Activated T-cell treated with anti-CD3 and anti-CD28 coated beads for 4 hours (primary cell): ENCODE data around the gene LECT2.

ENCODE experiments used
- DNase-seq: peaks from one replicate; pipeline ENCODE4 v3.0.0-alpha.2; 2020

LECT2 gene

DNA sequence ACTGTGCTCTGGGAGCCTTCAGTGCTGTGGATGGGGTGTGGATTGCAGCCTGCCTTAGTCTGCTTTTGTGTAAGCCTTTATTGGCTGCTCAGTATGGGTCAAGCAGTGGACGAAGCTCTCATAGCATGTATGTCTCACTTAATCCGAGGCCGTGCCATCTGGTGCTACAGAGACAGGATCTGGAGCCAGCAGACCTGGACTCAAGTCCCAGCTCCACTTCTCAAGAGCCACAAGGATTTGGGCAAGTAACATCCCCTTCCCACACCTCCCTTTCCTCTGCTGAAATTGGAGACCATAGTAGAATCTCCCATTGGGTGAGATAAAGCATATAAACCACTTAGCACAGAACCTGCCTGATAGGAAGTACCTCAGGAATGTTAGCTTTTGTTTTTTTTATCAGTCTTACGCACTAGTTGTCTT lies 23.4 kb upstream of the LECT2 start:
- no peak for DNase-seq

DNA sequence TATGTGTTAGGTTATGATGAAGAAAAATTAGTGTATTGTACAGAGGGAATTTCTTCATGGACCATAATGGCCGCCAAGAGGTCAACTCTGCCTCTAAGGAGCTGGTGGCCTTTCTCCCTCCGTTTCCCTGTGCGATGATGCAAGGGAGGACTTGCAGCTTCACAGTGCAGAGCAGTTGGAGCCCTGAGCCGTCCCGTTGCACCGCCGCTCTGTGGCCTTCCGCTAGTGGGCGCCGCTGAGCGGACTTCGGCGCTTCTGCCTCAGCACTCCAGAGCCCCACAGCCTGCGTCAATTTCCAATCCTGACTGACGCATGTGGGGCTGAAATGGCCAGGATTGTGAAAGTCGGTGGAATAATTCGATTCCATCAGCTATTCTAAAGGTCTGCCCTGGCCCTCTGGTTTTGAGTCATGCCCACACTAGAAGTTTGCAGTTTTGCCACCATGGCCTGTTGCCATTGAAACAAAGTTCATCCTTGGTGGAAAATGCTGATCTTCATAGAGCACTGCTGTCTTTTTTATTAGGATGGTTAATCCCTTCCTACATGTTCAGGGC lies 22.7 kb upstream of the LECT2 start:
- peak; percentile 1 for DNase-seq

DNA sequence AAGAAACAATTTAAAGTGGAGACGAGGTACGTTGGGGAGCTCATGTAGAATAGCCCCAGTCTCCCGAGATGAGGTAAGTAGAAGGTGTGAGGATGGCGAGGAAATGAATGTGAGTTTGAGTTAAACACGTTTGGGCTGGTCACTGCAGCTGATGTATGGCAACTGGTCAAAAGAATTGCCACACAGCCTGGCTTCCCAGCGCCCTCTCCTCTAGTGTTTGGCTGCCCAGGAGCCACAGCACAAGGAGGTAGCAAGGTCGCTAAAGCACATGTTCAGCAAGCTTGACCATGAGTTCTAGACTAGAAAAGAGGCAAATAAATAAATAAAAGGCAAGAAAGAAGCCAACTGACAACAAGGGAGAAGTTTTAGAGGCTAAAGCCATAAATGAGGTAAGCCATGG lies 21.4 kb upstream of the LECT2 start:
- DNase-seq, result no peak

DNA sequence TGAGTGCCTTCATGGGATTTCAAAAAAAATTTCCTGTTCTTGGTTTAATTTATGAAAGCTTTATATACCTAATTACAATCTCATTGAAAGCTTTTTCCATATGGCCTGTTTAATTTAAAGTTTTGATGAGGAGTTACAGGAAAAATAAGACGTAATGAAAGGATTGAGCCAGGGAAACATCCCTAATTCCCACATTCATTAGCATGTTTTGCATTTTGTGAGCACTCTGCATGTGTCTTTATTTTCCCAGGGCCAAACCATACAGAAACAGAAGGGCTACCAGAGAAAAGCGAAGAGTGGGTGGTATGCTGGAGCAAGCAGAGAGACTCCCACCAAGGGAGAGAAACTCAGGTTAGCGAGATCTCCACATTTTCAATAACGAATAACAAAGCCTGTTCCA lies 20.3 kb upstream of the LECT2 start:
- no peak for DNase-seq

DNA sequence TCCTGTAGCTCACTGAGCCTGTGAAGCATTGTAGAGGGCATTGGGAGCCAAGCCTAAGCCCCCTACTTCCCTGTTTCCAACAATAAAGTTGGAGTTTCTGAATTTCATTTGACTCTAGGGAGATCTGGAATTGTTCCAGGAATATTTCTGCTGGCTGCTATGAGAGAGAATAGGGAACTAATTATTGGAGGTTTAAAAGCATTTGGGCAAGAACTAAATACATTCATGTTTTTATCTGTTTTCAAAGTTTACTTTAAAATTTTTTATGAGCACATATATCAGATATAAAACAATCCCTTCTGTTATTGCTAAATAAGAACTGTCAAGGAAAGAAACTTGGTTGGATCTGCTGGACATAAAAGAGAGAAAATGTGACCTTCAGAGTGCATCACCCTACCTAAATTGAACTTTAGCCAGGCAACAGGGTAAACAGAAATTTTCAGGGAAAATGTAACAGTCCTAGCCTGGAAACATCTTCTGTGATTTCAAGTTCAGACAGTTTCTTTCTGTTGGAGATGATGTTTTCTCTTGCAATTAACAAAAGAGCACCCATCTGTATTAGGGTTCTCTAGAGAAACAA lies 19.3 kb upstream of the LECT2 start:
- DNase-seq, result no peak

DNA sequence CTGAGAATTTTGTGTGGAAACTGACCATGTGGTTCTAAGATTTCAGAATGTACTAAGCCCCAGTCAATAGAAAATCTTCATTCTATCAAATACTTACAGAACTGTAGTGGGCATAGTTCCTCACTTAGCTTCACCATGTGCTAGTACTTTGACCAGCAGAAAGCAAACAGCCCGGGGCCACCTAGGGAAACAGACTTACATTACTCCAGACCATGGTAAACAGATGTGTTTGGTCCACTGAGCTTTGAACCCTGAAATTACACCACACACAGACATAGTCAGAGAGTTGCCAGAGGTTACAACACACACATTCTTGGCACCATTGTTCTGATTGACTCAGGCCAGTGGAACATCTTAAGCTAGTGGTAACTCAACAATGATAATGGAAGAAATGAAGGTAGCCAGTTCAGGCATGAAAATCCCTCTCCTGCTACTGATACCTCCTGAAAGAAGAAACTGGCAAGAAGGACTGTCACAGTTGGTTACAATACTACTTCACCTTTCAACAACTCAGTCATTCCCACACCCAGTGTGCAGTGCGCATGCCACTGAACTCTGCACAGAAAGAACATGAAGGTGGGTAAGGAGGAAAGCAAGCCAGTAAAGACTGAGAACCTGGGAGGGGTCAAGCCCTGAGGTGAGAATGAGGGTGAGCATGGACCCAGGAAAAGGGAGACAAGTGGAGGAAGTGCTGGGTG lies 18.7 kb upstream of the LECT2 start:
- no peak for DNase-seq

DNA sequence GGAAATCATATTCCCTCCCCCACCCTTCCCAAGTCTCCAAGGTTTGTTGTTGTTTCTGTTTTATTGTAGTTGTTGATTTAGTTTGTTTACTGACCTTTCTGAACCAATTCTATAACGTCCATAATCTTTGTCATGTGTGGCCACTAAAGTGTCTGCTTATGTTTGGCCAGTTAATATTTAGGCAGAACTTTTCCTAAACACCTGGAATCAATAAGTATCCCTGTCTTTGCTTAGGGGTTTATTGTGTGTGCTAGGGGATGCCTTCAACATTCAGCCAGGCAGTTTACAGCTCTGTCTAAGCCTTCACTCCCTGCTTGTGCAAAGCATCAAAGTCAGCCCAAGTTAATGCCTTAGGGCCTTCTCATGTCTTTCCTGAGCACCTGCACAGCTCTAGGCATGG lies 16.9 kb upstream of the LECT2 start:
- DNase-seq, result no peak

DNA sequence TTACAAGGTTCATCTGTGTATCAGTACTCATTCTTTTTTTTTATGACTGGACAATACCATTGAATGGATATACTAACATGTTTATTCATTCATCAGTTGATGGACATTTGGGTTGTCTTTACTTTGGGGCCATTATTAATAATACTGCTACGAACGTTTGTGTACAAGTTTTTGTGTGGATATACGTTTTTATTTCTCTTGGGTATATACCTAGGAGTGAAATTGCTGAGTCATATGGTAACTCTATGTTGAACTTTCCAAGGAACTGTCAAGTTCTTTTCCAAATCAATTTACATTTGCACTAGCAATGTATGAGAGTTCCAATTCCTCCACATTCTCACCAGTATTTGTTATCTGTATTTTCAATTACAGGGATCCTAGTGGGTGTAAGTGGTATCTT lies 12.0 kb upstream of the LECT2 start:
- no peak for DNase-seq

DNA sequence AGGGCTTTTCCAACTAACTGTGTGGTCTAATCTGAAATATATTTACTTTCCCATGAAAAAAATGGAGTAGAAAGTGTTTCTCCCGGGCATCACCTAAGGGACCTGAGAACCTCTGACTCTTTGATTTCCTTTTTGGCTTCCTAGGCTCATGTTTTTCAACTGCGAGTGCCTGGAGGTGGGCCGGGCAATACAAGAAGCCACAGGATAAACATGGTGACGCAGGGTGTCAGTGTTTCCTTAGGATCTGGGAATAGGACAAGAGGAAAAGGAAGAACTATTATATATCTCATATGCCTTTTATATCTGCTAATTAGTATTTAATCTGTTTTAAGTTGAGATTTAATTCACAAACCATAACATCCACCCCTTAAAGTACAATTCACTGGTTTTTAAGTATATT lies 11.4 kb upstream of the LECT2 start:
- DNase-seq, result no peak

DNA sequence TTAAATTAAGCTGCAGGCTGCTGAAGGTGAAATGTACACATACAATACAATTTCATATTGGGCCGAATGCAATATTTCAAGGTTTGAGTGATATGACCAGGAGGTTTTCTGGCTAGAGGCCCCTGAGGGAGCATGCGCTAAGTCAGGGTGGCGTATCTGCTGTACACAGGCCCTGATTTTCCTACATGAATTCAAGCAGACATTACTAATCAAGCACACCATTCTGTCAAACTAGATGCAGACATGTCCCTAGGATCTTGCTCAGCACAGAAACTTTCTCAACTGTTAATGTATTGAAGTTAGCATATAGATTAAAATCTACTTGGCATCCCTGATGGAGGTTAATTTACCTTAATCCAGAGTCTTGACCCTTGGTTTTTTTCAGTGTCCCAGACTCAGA lies 10.7 kb upstream of the LECT2 start:
- no peak for DNase-seq

DNA sequence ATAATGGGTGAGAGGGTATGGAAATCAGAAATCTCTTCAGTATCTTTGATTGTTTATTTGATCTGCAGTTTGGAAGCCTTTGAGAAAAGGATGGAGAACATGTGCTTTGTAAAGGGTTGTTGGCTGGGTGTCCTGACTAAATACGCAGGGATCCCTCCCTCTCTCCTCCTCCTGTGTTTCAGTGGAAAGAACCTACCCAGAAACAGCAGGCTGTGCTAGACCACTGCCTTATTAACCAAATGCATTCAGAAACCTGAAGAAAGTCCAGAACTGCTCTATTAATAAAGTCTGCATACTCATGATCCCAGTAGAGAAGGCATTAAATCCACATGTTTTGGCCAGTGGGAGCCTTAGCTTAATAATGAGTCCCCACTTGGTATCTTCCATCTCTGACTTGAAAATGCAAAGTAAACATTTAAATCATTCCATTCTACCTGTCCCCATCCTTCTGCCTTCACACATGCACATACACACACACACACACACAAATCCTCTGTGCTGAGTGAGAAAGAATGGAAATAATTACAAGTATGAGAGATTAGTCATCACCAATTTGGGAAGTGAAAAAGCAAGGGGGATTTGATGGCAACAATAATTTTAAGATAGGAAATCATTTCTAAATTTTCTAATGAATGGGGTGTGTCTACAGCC lies 10.0 kb upstream of the LECT2 start:
- DNase-seq, result no peak

DNA sequence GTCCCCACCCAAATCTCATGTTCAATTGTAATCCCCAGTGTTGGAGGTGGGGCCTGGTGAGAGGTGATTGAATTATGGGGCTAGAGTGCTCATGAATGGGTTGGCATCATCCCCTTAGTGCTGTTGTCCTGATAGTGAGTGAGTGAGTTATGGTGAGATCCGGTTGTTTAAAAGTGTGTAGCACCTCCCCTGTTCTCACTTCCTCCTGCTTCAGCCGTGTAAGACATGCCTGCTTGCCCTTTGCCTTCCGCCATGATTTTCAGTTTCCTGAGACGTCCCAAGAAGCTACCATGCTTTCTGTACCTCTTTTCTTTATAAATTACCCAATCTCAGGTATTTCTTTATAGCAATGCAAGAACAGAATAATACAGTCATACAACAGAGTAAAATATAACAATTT lies 742 bp upstream of the LECT2 start:
- no peak for DNase-seq

DNA sequence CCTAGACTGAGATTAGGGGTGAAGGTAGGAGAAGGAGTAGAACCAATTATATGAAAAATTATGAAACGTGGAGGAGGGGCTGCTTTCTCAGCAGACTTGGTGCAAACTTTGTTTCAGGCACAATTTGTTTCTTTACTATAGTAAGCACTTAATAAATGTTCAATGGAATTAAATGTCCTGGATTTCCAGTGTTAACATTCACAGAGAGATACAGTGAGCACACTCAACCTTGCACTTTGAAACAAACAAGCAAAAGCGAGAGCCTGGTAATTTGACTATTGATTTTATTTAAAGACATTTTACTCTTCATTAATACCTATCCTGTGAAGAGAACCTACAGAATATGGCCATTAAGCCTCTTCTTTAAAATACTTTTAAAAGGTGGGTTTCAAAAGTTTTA lies 933 bp downstream of the LECT2 start:
- DNase-seq, result no peak

DNA sequence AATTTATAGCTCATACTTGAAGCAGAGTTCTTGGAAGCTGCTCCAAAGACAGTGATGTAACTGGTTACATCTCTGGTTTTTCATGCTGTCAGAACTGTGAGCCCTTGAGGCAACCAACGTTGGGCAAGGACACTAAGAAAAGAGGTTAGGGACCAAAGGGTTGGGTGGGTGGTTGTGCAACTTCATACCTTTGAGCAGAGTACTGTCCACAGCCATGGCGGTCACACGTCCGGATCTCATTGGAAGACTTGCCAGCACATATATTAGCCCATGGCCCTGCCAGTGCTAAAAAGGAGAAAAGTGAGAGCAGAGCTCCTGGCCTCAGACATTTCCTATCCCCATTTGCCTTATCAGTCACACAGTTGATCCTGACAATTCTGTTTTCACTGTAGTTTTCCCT lies 2.1 kb downstream of the LECT2 start:
- no peak for DNase-seq

DNA sequence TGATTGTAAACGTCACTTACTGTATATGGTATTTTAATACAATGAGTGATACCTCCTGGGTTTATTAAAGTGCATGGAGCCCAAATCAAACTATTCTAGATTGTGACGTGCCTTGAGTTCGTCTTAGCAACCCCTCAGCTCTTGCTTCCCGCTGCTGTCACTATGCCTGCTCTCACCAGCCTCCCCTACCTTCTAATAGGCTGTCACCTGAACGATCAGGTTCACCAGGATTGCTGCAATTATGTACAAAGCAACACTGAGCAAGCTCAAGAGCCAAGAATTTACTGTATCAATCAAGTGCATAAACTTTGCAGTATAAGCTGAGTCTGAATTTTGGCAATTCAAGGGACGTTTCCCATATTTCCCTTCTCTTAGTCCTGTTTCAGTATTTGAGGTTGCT lies 3.0 kb downstream of the LECT2 start:
- no peak for DNase-seq

DNA sequence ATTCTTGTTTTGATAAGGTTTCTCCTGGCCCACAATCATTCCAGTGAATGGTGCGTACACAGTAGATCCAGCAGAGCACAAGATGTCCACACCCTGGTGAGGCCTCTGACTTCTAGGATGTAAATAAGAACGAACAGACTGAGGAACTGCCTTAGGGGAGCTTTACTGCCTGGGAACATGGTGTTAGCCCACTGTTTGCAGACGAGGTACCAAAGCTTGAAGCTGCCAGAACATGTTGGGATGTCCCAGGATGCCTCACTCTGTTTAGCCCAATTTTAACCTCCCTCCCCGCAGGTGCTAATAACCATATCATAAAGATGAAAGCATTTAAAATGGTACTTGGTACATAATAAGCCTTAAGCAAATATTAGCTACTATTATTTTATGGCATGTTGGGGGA lies 3.5 kb downstream of the LECT2 start:
- DNase-seq, result no peak

DNA sequence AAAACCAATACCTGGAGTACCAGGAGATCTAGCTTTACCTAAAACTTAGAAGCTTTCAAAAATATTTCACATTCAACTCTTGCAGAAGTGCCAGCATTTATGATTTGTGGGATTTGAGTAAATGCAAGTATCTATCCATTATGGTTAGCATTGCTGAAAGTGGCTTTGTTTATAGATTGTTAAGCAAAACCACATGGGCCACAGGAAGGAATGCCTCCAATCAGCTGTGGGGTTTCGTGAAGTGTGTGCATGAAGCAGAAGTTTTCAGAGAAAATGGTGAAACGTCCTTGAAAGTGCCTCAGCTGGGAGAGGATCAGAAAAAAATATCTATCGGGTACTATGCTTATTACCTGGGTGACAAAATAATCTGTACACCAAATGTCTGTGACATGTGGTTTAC lies 4.2 kb downstream of the LECT2 start:
- DNase-seq, result no peak

DNA sequence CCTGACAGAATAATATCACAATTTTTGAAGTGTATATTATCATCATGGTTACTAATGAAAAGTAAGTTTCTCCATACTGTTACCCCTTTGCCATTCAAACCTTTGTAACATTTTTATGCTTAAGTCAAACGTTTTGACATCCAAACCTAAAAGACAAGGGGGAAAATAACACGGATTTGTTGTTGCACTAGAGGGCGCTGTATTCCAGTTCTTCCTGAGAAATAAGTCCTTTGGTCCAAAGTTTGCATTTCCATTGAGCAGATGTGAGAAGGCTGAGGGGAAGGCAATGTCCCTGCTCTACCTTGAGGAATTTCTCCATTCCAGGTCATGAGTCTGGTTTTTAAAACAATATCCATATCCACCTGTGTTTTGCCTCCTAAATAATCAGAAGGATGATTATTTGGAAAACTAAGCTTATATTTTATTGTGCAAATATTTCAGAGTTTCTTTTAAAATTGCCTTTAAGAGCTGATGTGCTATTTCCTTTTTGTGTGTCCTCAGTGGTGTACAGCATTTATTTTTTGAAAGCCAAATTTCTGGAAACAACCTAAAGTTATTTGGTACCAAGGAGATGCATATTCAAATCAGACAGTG lies 9.7 kb downstream of the LECT2 start:
- DNase-seq, result no peak

DNA sequence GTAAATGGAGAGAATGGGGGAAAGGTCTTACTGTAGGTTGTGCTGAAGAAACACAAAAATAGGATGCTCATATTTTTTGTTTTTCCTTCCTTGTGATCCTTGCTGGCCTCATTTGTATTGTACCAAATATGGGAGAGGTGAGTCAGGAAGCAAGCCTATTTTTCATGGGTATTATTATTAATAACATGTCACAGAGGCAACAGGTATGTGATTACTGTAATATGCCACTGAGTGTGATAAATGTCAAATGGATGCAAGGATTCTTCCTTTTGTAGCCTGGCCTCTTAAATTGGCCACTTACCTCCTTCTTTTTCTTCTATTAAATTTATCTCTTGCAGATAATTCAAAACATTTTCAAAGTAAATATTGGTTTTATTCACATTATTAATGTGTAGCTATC lies 10.2 kb downstream of the LECT2 start:
- no peak for DNase-seq

DNA sequence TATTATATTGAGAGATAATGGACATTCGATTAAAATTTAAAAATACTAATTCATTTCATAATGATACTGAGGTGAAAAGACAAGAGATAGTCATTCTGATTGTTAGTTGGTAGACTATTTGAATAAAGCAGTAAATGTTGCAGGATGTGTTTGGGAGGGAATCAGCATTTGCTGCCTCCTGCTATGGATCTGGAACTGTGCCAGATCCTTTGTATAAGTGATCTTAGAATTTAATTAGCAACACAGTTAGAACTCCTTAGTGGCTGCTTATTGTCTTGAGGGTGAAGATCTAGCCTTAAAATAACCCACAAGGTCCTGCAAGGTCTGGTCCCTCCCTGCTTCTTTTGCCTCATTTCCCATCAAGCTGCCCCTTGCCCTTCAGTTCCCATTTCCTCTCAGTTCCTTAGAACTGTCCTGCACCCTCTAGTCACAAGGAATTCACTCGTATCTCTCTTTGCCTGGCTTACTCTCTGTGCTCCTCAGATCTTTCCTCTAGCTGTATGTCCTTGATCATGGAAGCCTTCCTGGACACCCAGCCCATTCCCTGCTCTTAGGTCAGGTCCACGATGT lies 12.5 kb downstream of the LECT2 start:
- DNase-seq, result no peak

DNA sequence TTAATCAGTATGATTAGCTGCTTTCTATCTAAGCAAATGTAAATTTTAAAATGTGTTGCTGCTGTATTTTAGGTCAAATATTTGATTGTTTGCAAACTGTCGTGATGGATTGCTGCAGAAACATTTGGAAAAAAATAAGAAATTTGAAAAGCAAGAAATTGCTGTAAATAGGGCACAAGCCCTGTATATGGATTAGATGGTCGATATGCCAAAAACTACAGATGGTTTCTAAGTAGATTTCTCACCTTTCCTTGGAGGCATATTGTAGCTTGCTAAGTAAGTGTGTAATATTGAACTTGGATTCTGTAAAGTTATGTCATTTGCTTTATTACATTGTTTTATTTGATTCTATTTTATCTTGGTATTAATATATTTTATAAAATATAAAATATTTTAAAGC lies 13.1 kb downstream of the LECT2 start:
- DNase-seq, result no peak

DNA sequence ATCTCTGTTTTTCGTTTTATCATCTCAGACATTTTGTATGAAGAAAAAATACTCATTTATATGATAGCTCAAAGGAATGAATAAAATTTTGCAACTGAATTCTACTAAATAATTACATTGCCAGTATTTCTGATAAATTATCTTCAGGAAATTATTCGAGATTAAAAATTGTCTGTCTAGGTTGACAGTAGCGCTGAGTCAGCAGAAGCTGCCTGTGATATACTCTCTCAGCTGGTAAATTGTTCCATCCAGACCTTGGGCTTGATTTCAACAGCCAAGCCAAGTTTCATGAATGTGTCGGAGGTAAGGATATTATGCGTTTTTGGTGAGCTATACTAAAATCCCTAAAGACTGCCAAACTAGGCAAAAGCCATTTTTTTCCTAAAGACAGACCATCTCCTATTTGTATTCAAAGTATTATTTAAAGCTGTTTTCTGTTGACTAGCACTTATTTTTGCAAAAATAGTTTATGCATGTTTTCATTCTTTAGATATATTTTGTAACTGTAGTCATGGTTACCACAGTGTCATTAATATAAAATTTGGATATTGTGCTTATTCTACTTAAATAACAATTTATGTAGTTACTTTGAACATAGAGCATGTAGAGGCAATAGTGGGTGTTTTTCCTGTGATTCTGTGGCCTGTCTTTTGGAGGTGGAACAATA lies 17.4 kb downstream of the LECT2 start:
- DNase-seq, result no peak

DNA sequence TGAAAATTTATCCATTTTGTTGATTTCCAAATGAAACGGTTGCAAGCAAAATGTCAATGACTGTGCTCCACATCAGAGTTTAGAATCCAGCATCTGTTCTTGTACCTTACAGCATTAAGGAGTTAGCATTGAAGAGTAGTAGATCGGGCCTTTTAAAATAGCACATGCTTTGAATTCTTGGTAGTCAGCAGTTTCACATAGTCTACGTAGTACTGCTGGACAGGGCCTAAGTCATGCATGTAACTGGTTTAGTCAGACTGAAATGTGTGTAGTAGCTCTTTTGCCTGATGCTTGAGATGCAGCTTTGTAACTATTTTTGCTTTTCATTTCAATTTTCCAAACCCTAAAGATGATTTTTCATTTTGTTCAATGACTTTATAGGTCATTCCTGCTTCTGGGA lies 19.8 kb downstream of the LECT2 start:
- DNase-seq, result no peak
